ENCODE data around the gene TAF11. TPM values are rescaled to one million over a fixed set of nuclear protein-coding genes. Genes with fewer than 3 reads are reported as not detected.

TAF11 gene
- total RNA-seq, 1 donor from 2014 or later, result 18.1 TPM

DNA sequence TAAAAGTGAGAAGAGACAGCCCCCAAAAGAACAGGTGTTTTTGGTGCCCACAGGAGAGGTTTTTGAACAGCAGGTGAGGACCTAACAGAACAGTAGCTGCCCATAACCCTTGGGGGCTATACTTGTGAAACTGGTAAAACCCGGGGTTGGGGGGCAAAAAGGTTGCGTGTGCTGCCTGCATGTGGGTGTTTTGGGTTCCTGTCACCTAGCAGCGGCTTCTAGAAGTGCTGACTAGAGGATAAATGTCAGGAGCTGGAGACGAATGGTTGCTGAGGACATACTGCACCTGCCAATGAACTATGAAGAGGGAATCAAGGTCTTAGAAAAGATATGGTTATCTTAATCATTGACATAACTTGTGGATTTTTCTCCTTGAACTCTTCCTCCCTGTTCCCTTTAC lies 16.0 kb downstream of the TAF11 start:
- H3K27ac ChIP-seq, result no peak overlapping the region
- H3K9me3 ChIP-seq, result no peaks in the 10 kb centered on the region
- no peaks in the 10 kb centered on the region for H3K4me1 ChIP-seq
- H3K4me3 ChIP-seq, result no peak overlapping the region
- no peaks in the 10 kb centered on the region for H3K27me3 ChIP-seq
- DNase-seq (no peak), ATAC-seq (no peak)
- TF ChIP-seq, protein P1, sequence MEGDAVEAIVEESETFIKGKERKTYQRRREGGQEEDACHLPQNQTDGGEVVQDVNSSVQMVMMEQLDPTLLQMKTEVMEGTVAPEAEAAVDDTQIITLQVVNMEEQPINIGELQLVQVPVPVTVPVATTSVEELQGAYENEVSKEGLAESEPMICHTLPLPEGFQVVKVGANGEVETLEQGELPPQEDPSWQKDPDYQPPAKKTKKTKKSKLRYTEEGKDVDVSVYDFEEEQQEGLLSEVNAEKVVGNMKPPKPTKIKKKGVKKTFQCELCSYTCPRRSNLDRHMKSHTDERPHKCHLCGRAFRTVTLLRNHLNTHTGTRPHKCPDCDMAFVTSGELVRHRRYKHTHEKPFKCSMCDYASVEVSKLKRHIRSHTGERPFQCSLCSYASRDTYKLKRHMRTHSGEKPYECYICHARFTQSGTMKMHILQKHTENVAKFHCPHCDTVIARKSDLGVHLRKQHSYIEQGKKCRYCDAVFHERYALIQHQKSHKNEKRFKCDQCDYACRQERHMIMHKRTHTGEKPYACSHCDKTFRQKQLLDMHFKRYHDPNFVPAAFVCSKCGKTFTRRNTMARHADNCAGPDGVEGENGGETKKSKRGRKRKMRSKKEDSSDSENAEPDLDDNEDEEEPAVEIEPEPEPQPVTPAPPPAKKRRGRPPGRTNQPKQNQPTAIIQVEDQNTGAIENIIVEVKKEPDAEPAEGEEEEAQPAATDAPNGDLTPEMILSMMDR (IDR thresholded peaks at IDR 0.05), result no peak
- peaks cover 92% of the 10 kb centered on the region for H3K36me3 ChIP-seq
- intact Hi-C loops (cut with DNase I), result no loop called here

DNA sequence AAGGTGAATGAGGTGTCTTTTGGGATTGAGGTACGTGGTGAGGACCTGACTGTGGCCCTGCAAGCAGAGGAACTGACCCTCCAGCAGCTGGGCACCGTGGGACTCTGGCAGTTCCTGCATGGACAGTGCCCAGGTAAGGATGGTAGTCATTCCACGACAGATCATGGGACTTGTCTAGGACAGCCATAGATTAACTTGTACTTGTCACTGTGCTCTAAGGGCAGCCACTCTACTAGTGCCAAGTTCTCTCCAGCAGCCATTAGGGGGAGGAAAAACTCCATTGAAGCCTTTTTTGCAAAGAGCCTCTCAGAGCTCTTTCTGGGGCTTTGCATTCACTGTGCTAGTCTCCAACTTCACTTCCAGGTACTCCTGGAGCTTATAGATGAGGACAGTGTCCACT lies 20.4 kb downstream of the TAF11 start:
- ATAC-seq (no peak), DNase-seq (no peak)
- intact Hi-C loops (cut with DNase I), result no loop called here
- Histone ChIP-seq H3K27me3 (no peaks in the 10 kb centered on the region), H3K9me3 (no peaks in the 10 kb centered on the region), H3K36me3 (peaks cover 66% of the 10 kb centered on the region), H3K4me1 (no peaks in the 10 kb centered on the region), H3K4me3 (no peak overlapping the region), H3K27ac (no peak overlapping the region)
- TF ChIP-seq, protein P1 (IDR thresholded peaks at IDR 0.05), result no peak

DNA sequence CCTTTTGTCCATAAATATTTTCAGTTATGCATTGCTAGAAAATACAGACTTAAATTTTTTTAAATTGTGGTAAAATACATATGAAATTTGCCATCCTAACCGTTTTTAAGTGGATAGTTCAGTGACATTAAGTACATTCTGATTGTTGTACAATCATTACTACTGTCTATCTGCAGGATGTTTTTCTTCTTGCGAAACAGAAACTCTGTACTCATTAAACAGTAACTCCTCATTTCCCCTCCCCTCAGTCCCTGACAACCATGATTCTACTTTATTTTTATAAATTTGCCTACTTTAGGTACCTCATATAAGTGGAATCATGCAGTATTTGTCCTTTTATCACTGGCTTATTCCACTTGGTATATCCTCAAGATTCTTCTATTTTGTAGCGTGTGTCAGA lies 21.3 kb downstream of the TAF11 start:
- no peak overlapping the region for H3K4me3 ChIP-seq
- H3K36me3 ChIP-seq, result peaks cover 63% of the 10 kb centered on the region
- TF ChIP-seq, protein P1 (IDR thresholded peaks at IDR 0.05), result no peak
- H3K27me3 ChIP-seq, result no peaks in the 10 kb centered on the region
- no peaks in the 10 kb centered on the region for H3K4me1 ChIP-seq
- intact Hi-C loops (cut with DNase I), result no loop called here
- DNase-seq, result no peak
- no peak overlapping the region for H3K27ac ChIP-seq
- ATAC-seq, result no peak
- H3K9me3 ChIP-seq, result no peaks in the 10 kb centered on the region

DNA sequence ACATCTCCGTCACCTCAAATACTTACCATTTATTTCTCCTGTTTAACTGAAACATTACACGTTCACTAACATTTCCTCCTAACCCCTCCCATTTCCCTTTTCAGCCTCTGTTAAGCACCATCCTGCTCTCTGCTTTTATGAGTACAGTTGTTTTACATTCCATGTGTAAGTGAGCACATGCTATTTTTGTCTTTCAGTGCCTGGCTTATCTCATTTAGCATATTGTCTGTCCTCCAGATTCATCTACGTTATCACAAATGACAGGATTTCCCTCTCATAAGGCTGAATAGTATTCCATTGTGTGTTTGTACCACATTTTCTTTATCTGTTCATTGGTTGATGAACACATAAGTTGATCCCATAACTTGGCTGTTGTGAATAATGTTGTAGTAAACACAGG lies 22.7 kb downstream of the TAF11 start:
- Histone ChIP-seq H3K4me3 (no peak overlapping the region), H3K4me1 (no peaks in the 10 kb centered on the region), H3K36me3 (peaks cover 63% of the 10 kb centered on the region), H3K27me3 (no peaks in the 10 kb centered on the region), H3K27ac (no peak overlapping the region), H3K9me3 (no peaks in the 10 kb centered on the region)
- DNase-seq (no peak), ATAC-seq (peak; percentile 46)
- intact Hi-C loops (cut with DNase I), result no loop called here
- TF ChIP-seq, protein P1 (IDR thresholded peaks at IDR 0.05), result no peak

DNA sequence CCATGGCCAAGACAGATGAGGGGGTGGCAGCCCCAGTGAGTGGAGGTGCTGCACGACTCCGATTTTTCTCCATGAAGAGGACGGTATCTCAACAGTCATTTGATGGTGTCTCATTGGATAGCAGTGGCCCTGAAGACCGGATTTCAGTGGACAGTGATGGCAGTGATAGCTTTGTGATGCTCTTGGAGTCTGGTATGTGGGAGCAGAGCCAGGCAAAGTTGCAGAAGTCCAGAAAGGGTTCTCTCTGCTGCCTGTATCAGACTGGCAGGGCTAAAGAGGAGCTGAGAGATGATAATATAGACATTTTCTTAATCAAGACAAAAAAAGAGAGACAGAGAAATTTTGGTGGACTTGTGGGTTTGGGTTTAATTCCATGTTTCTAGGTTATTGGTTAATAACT lies 23.8 kb downstream of the TAF11 start:
- Histone ChIP-seq H3K27me3 (no peaks in the 10 kb centered on the region), H3K4me3 (no peak overlapping the region), H3K36me3 (peaks cover 64% of the 10 kb centered on the region), H3K4me1 (no peaks in the 10 kb centered on the region), H3K9me3 (no peaks in the 10 kb centered on the region), H3K27ac (no peak overlapping the region)
- intact Hi-C loops (cut with DNase I), result no loop called here
- ATAC-seq, result no peak
- DNase-seq, result no peak
- TF ChIP-seq, protein P1 (IDR thresholded peaks at IDR 0.05), result no peak

DNA sequence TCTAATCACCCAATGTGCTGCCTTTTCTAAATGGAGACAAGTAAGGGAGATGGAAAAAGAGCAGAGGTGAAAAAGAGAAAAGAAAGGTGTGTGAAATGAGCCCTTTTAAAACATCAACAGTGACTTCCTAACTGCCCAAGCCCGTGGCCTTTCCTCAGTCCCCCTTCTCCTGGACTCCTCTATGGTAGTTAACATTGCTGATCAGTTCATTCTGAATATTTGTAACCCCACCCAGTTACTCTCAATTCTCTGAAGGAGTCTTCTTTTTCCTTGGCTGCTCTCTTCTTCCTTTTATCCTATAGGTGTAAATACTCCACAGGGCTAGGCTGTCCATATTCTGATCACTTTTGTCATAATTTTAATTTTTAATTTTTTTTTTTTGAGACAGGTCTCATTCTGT lies 27.1 kb downstream of the TAF11 start:
- H3K4me1 ChIP-seq, result no peaks in the 10 kb centered on the region
- no peak overlapping the region for H3K4me3 ChIP-seq
- intact Hi-C loops (cut with DNase I), result no loop called here
- TF ChIP-seq, protein P1 (IDR thresholded peaks at IDR 0.05), result no peak
- no peaks in the 10 kb centered on the region for H3K27me3 ChIP-seq
- no peak overlapping the region for H3K27ac ChIP-seq
- peaks cover 78% of the 10 kb centered on the region for H3K36me3 ChIP-seq
- H3K9me3 ChIP-seq, result no peaks in the 10 kb centered on the region
- DNase-seq (no peak), ATAC-seq (no peak)
